ENCODE data around the gene CELF1.

GRCh38 chr11:47514825-47515647, 37.9 kb downstream of the CELF1 start:
- TF ChIP-seq, protein P1, sequence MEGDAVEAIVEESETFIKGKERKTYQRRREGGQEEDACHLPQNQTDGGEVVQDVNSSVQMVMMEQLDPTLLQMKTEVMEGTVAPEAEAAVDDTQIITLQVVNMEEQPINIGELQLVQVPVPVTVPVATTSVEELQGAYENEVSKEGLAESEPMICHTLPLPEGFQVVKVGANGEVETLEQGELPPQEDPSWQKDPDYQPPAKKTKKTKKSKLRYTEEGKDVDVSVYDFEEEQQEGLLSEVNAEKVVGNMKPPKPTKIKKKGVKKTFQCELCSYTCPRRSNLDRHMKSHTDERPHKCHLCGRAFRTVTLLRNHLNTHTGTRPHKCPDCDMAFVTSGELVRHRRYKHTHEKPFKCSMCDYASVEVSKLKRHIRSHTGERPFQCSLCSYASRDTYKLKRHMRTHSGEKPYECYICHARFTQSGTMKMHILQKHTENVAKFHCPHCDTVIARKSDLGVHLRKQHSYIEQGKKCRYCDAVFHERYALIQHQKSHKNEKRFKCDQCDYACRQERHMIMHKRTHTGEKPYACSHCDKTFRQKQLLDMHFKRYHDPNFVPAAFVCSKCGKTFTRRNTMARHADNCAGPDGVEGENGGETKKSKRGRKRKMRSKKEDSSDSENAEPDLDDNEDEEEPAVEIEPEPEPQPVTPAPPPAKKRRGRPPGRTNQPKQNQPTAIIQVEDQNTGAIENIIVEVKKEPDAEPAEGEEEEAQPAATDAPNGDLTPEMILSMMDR (IDR thresholded peaks at IDR 0.05; ENCODE audit: poor library complexity, severe bottlenecking): no peak
- TF ChIP-seq POLR2AphosphoS5 (IDR thresholded peaks at IDR 0.05) (no peak), EZH2 (IDR thresholded peaks at IDR 0.05; ENCODE audit: borderline replicate concordance, insufficient read depth, low read length, poor library complexity, severe bottlenecking) (no peak), EP300 (conservative IDR thresholded peaks at IDR 0.05; ENCODE audit: poor library complexity, severe bottlenecking) (no peak), REST (IDR thresholded peaks at IDR 0.05; ENCODE audit: borderline replicate concordance) (no peak), RAD21 (conservative IDR thresholded peaks at IDR 0.05) (no peak), TAF1 (IDR thresholded peaks at IDR 0.05; ENCODE audit: low read depth) (no peak), MXI1 (conservative IDR thresholded peaks at IDR 0.05; ENCODE audit: poor library complexity, severe bottlenecking) (no peak)

All from neural cell (in vitro differentiated cells).